Hepatocyte (in vitro differentiated cells): ENCODE measurements around the gene MARCHF9. TPM values are rescaled to one million over a fixed set of nuclear protein-coding genes. Genes with fewer than 3 reads are reported as not detected.

Experiments used
- DNase-seq: peaks from one replicate; pipeline ENCODE4 v3.0.0-alpha.2; 2016; ENCODE audit warnings: low spot score
- H2AFZ ChIP-seq: fragments of 200-600 bp; sonication (generic); 2 replicates; pipeline ENCODE4 v1.6.0; 2016; ENCODE audit warnings: antibody characterized with exemption, mild to moderate bottlenecking
- H3K27ac ChIP-seq: fragments of 200-600 bp; sonication (generic); 2 replicates; pipeline ENCODE4 v1.5.1; 2016; ENCODE audit warnings: mild to moderate bottlenecking
- H3K27me3 ChIP-seq: fragments of 200-600 bp; sonication (generic); 2 replicates; pipeline ENCODE4 v1.6.1; 2016
- H3K36me3 ChIP-seq: fragments of 200-600 bp; sonication (generic); replicated peaks from 2 replicates; pipeline ENCODE4 v1.5.1; 2016; ENCODE audit warnings: low read depth; ENCODE audit not compliant: insufficient read depth
- H3K4me1 ChIP-seq: fragments of 200-600 bp; sonication (generic); 2 replicates; pipeline ENCODE4 v1.5.1; 2016; ENCODE audit warnings: mild to moderate bottlenecking, moderate library complexity; ENCODE audit not compliant: insufficient read depth
- H3K4me2 ChIP-seq: fragments of 200-600 bp; sonication (generic); 2 replicates; pipeline ENCODE4 v1.6.0; 2016
- H3K4me3 ChIP-seq: fragments of 200-600 bp; sonication (generic); 2 replicates; pipeline ENCODE4 v1.5.1; 2016; ENCODE audit warnings: mild to moderate bottlenecking
- H3K79me2 ChIP-seq: fragments of 200-600 bp; sonication (generic); 2 replicates; pipeline ENCODE4 v1.6.0; 2017; ENCODE audit warnings: mild to moderate bottlenecking
- H3K9me2 ChIP-seq: fragments of 200-600 bp; sonication (generic); replicated peaks from 2 replicates; pipeline ENCODE4 v1.6.0; 2017; ENCODE audit warnings: mild to moderate bottlenecking; ENCODE audit not compliant: insufficient read depth
- H3K9me3 ChIP-seq: fragments of 200-600 bp; sonication (generic); 2 replicates; pipeline ENCODE4 v1.5.1; 2016; ENCODE audit warnings: low read depth, mild to moderate bottlenecking
- H4K20me1 ChIP-seq: fragments of 200-600 bp; sonication (generic); 2 replicates; pipeline ENCODE4 v1.6.0; 2016; ENCODE audit warnings: mild to moderate bottlenecking; ENCODE audit not compliant: insufficient read depth, poor library complexity, severe bottlenecking
- CTCF ChIP-seq: fragments of 200-600 bp; sonication (generic); IDR thresholded peaks from 2 replicates; pipeline ENCODE4 v1.5.1; 2016; ENCODE audit warnings: antibody characterized with exemption, mild to moderate bottlenecking; ENCODE audit not compliant: poor library complexity
- EZH2 ChIP-seq: fragments of 200-600 bp; sonication (generic); IDR thresholded peaks from 2 replicates; pipeline ENCODE4 v1.6.1; 2016; ENCODE audit warnings: antibody characterized with exemption, mild to moderate bottlenecking, borderline replicate concordance
- EZH2phosphoT487 ChIP-seq: fragments of 200-600 bp; sonication (generic); IDR thresholded peaks from one replicate; pipeline ENCODE4 v1.6.1; 2018; ENCODE audit warnings: antibody characterized with exemption, mild to moderate bottlenecking, low read depth, moderate library complexity; ENCODE audit not compliant: unreplicated experiment, severe bottlenecking
- WGBS: methylation state at CpG from one replicate; pipeline ENCODE4 v1.1.6; 2016; ENCODE audit warnings: low lambda C conversion rate; ENCODE audit errors: missing lambda C conversion rate; 5-methylcytosine and 5-hydroxymethylcytosine counted together
- polyA plus RNA-seq: library from polyadenylated mRNA; unstranded; fragments of >200 nt; fragmentation: Nextera tagmentation; extraction: Ambion mirVana; gene quantifications from 2 replicates; pipeline ENCODE4 v1.2.1, GENCODE V29; 2016
- total RNA-seq: library from RNA; depleted of rRNA; stranded (reverse); fragments of >200 nt; gene quantifications from 2 replicates; pipeline ENCODE4 v1.2.3, GENCODE V29; 2014

Gene MARCHF9
- total and polyA plus RNA-seq, 2 experiments from 2014 or later = 13.6 to 16.9 TPM

- Histone ChIP-seq H3K4me2 (no peak overlapping the region), H4K20me1 (no peaks in the 10 kb centered on the region), H3K4me1 (no peaks in the 10 kb centered on the region), H3K79me2 (no peaks in the 10 kb centered on the region), H2AFZ (no peak overlapping the region), H3K27me3 (no peaks in the 10 kb centered on the region), H3K27ac (no peak overlapping the region), H3K36me3 (no peaks in the 10 kb centered on the region), H3K4me3 (no peak overlapping the region), H3K9me2 (no peaks in the 10 kb centered on the region), H3K9me3 (no peaks in the 10 kb centered on the region)
- TF ChIP-seq EZH2phosphoT487 = no peak
- TF ChIP-seq EZH2 = no peak
- TF ChIP-seq CTCF = no peak
- 95% methylated on average over 4 of the region's 4 CpGs for whole genome bisulfite sequencing
- DNase-seq = no peak
These were observed 38.6 kb upstream of the MARCHF9 start for GRCh38 chr12:57716305-57716704.

GRCh38 chr12:57717131-57717530 lies 37.8 kb upstream of the MARCHF9 start:
- no peak overlapping the region for H3K4me3 ChIP-seq
- TF ChIP-seq EZH2 (no peak), EZH2phosphoT487 (no peak), CTCF (no peak)

GRCh38 chr12:57717846-57718640 lies 36.9 kb upstream of the MARCHF9 start:
- H3K4me1 ChIP-seq = no peaks in the 10 kb centered on the region
- no peaks in the 10 kb centered on the region for H3K36me3 ChIP-seq
- H3K9me2 ChIP-seq = no peaks in the 10 kb centered on the region
- no peak overlapping the region for H3K27ac ChIP-seq
- 98% methylated on average over 22 of the region's 22 CpGs for WGBS
- no peaks in the 10 kb centered on the region for H3K9me3 ChIP-seq
- no peak overlapping the region for H3K4me3 ChIP-seq
- H3K27me3 ChIP-seq = no peaks in the 10 kb centered on the region
- TF ChIP-seq EZH2 (no peak), EZH2phosphoT487 (no peak), CTCF (no peak)
- H2AFZ ChIP-seq = no peak overlapping the region
- DNase-seq = no peak
- no peak overlapping the region for H3K4me2 ChIP-seq
- H4K20me1 ChIP-seq = no peaks in the 10 kb centered on the region
- H3K79me2 ChIP-seq = no peaks in the 10 kb centered on the region

More at GRCh38 chr12:57717131-57717530, 37.8 kb upstream of the MARCHF9 start:
- no peak overlapping the region for H3K27ac ChIP-seq
- H3K36me3 ChIP-seq = no peaks in the 10 kb centered on the region
- 98% methylated on average over 5 of the region's 5 CpGs for WGBS
- no peaks in the 10 kb centered on the region for H3K27me3 ChIP-seq
- H3K4me2 ChIP-seq = no peak overlapping the region
- no peaks in the 10 kb centered on the region for H3K9me3 ChIP-seq
- H3K79me2 ChIP-seq = no peaks in the 10 kb centered on the region
- no peaks in the 10 kb centered on the region for H4K20me1 ChIP-seq
- H3K4me1 ChIP-seq = no peaks in the 10 kb centered on the region
- no peak overlapping the region for H2AFZ ChIP-seq
- DNase-seq = no peak
- H3K9me2 ChIP-seq = no peaks in the 10 kb centered on the region
